DND-41 (cell line): Measurements from ENCODE around the gene ARFGEF3.

Experiments
- ATAC-seq: fragments of 200-7000 bp; cut with Tn5 transposase; 3 replicates; pipeline ENCODE4 v1.9.1; 2021; ENCODE audit warnings: low read depth; ENCODE audit not compliant: insufficient read depth
- DNase-seq: peaks from one replicate; pipeline ENCODE4 v3.0.0-alpha.2; 2020
- H2AFZ ChIP-seq: 2 replicates; pipeline ENCODE4 v1.6.0; 2012; ENCODE audit warnings: low read depth, low read length
- H3K27ac ChIP-seq: 2 replicates; pipeline ENCODE4 v1.5.1; 2012; ENCODE audit warnings: low read length, inconsistent platforms
- H3K27me3 ChIP-seq: fragments of 200-600 bp; sonication (generic); 2 replicates; pipeline ENCODE4 v1.6.0; 2012; ENCODE audit warnings: low read length, mild to moderate bottlenecking, inconsistent platforms; ENCODE audit not compliant: insufficient read depth, poor library complexity
- H3K36me3 ChIP-seq: 2 replicates; pipeline ENCODE4 v1.5.1; 2012; ENCODE audit warnings: low read length, inconsistent platforms; ENCODE audit not compliant: insufficient read depth
- H3K4me1 ChIP-seq: 2 replicates; pipeline ENCODE4 v1.5.1; 2012; ENCODE audit warnings: mild to moderate bottlenecking, low read length; ENCODE audit not compliant: insufficient read depth
- H3K4me2 ChIP-seq: 2 replicates; pipeline ENCODE4 v1.6.0; 2012; ENCODE audit warnings: mild to moderate bottlenecking, moderate library complexity, low read length, inconsistent platforms; ENCODE audit not compliant: insufficient read depth
- H3K4me3 ChIP-seq, 2 experiments: fragments of 200-600 bp in 1 of 2; shearing (Covaris generic) in 1 of 2; 2 replicates each; pipeline ENCODE4 v1.5.1; 2012 to 2016; ENCODE audit warnings: inconsistent platforms in 2 of 2, low read length in 2 of 2, mild to moderate bottlenecking in 2 of 2, low read depth in 1 of 2, moderate library complexity in 1 of 2
- H3K79me2 ChIP-seq: 2 replicates; pipeline ENCODE4 v1.6.0; 2012; ENCODE audit warnings: low read length, inconsistent platforms; ENCODE audit not compliant: insufficient read depth
- H3K9ac ChIP-seq: 2 replicates; pipeline ENCODE4 v1.6.0; 2012; ENCODE audit warnings: low read depth, mild to moderate bottlenecking, inconsistent platforms, low read length, moderate library complexity
- H3K9me3 ChIP-seq: 2 replicates; pipeline ENCODE4 v1.5.1; 2012; ENCODE audit warnings: low read length, moderate library complexity, mild to moderate bottlenecking, inconsistent platforms; ENCODE audit not compliant: insufficient read depth, severe bottlenecking
- H4K20me1 ChIP-seq: 2 replicates; pipeline ENCODE4 v1.6.0; 2012; ENCODE audit warnings: low read length; ENCODE audit not compliant: insufficient read depth
- EZH2 ChIP-seq: IDR thresholded peaks from 3 replicates; pipeline ENCODE4 v1.6.1; 2012; ENCODE audit warnings: borderline replicate concordance, low read depth, mild to moderate bottlenecking, moderate library complexity, low read length, inconsistent platforms; ENCODE audit not compliant: severe bottlenecking
- TF ChIP-seq, protein P1 (sequence below): IDR thresholded peaks from 2 replicates; pipeline ENCODE4 v1.5.1; 2012; ENCODE audit warnings: borderline replicate concordance, low read length, moderate library complexity, mild to moderate bottlenecking; ENCODE audit not compliant: poor library complexity, severe bottlenecking; ENCODE audit errors: extremely low read depth

ARFGEF3 gene

DNA sequence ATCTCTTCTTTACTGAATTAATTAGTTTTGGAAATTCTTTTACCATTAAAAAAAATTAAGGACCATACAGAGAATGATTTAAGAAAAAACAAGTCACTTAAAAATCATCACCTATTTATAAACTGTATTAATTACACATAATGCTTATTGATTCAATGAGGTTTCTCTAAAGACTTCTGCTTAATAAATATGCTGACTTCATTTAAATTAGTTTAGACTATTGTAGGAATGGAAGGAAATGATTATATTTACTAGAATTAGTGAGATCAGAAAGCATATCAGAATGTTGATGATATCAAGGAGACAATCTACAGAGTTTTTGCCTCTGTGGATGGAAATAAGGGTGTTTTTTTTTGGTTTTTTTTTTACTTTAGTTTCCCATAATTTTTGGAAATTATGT, 181.4 kb downstream of the ARFGEF3 start:
- Histone ChIP-seq H3K9me3 (no peaks in the 10 kb centered on the region), H3K36me3 (no peaks in the 10 kb centered on the region), H3K4me2 (no peak overlapping the region), H3K27me3 (peaks cover 7% of the 10 kb centered on the region), H2AFZ (no peak overlapping the region), H3K4me3 (no peak overlapping the region), H3K79me2 (no peaks in the 10 kb centered on the region), H4K20me1 (no peaks in the 10 kb centered on the region), H3K27ac (no peak overlapping the region), H3K9ac (no peak overlapping the region), H3K4me1 (no peaks in the 10 kb centered on the region)
- DNase-seq, result no peak
- TF ChIP-seq EZH2, result no peak
- TF ChIP-seq, protein P1, sequence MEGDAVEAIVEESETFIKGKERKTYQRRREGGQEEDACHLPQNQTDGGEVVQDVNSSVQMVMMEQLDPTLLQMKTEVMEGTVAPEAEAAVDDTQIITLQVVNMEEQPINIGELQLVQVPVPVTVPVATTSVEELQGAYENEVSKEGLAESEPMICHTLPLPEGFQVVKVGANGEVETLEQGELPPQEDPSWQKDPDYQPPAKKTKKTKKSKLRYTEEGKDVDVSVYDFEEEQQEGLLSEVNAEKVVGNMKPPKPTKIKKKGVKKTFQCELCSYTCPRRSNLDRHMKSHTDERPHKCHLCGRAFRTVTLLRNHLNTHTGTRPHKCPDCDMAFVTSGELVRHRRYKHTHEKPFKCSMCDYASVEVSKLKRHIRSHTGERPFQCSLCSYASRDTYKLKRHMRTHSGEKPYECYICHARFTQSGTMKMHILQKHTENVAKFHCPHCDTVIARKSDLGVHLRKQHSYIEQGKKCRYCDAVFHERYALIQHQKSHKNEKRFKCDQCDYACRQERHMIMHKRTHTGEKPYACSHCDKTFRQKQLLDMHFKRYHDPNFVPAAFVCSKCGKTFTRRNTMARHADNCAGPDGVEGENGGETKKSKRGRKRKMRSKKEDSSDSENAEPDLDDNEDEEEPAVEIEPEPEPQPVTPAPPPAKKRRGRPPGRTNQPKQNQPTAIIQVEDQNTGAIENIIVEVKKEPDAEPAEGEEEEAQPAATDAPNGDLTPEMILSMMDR, result no peak
- no peak for ATAC-seq

DNA sequence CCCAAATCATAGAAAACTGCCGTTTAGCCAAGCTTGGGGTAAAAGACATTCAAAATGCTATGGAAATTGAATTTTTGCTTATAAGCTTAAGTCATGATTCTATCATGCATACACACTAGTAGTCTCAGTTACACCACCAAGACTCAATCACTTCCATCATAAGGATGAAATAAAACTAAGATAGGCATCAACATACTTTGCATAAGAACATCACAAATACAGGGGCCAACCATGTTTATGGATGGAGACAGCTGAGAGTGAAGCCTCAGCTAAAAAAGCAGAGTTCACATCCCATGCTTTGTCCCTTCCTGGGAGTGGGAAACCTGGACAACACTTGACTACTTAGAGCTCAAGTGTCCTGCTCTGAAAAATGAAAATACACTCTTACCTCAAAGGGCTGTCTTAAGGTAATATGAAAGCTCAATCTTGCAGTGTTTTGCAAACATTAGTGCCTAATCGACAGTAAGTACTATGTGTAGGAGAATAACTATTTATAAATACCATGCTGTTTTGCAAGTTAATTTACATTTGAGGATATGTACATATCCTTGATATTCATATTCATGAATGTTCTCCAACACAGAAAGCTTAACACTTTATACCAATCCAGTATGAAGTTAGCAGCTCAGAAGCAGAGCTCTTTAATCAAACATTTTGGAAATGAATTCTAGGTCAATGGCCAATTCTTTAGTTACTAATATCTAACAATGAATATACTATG, 184.0 kb downstream of the ARFGEF3 start:
- no peak overlapping the region for H3K4me3 ChIP-seq
- H3K9ac ChIP-seq, result no peak overlapping the region
- H3K79me2 ChIP-seq, result no peaks in the 10 kb centered on the region
- ATAC-seq (no peak), DNase-seq (no peak)
- peaks cover 15% of the 10 kb centered on the region for H3K27me3 ChIP-seq
- no peak overlapping the region for H3K4me2 ChIP-seq
- H3K36me3 ChIP-seq, result no peaks in the 10 kb centered on the region
- TF ChIP-seq EZH2, result no peak
- TF ChIP-seq, protein P1, result no peak
- no peaks in the 10 kb centered on the region for H3K9me3 ChIP-seq
- no peaks in the 10 kb centered on the region for H4K20me1 ChIP-seq
- no peak overlapping the region for H3K27ac ChIP-seq
- no peak overlapping the region for H2AFZ ChIP-seq
- H3K4me1 ChIP-seq, result no peaks in the 10 kb centered on the region

GRCh38 chr6:138346302-138347195, 184.8 kb downstream of the ARFGEF3 start:
- no peak for DNase-seq
- ATAC-seq, result no peak
- peaks cover 15% of the 10 kb centered on the region for H3K27me3 ChIP-seq
- no peak overlapping the region for H3K4me2 ChIP-seq
- H4K20me1 ChIP-seq, result no peaks in the 10 kb centered on the region
- no peaks in the 10 kb centered on the region for H3K36me3 ChIP-seq
- no peaks in the 10 kb centered on the region for H3K79me2 ChIP-seq
- TF ChIP-seq EZH2, result no peak
- TF ChIP-seq, protein P1, result no peak
- no peak overlapping the region for H2AFZ ChIP-seq
- H3K27ac ChIP-seq, result no peak overlapping the region
- no peak overlapping the region for H3K9ac ChIP-seq
- no peaks in the 10 kb centered on the region for H3K4me1 ChIP-seq
- H3K9me3 ChIP-seq, result no peaks in the 10 kb centered on the region
- no peak overlapping the region for H3K4me3 ChIP-seq
